ENCODE results near the gene CACNA1A.

- TF ChIP-seq ZNF791 (tag by site-specific recombination; IDR thresholded peaks at IDR 0.05), result no peak
- TF ChIP-seq ZNF341 (tag by site-specific recombination; IDR thresholded peaks at IDR 0.05; ENCODE audit: low read depth), result no peak
- TF ChIP-seq CTCF (tag by site-specific recombination; IDR thresholded peaks at IDR 0.05), result no peak
- no peak for TF ChIP-seq ZNF610 (tag by site-specific recombination; IDR thresholded peaks at IDR 0.05; ENCODE audit: borderline replicate concordance)
- TF ChIP-seq PRDM10 (tag by site-specific recombination; IDR thresholded peaks at IDR 0.05), result no peak
- TF ChIP-seq ZNF10 (tag by site-specific recombination; IDR thresholded peaks at IDR 0.05), result no peak
- no peak for TF ChIP-seq ZNF266 (tag by site-specific recombination; IDR thresholded peaks at IDR 0.05; ENCODE audit: low read depth)
- TF ChIP-seq ZNF138 (tag by site-specific recombination; IDR thresholded peaks at IDR 0.05; ENCODE audit: borderline replicate concordance), result no peak
- TF ChIP-seq ZNF629 (tag by site-specific recombination; IDR thresholded peaks at IDR 0.05), result no peak
- TF ChIP-seq ZNF585B (tag by site-specific recombination; IDR thresholded peaks at IDR 0.05), result no peak
- no peak for TF ChIP-seq ATF2 (tag by site-specific recombination; IDR thresholded peaks at IDR 0.05; ENCODE audit: low read depth)
- no peak for TF ChIP-seq ZNF518A (tag by site-specific recombination; conservative IDR thresholded peaks at IDR 0.05; ENCODE audit: low read depth)
Observed at GRCh38 chr19:13503570-13504235, 2.6 kb downstream of the CACNA1A start.

Measured in HEK293 (cell line).